CD4-positive, alpha-beta T cell treated with Interleukin-10 for 1 hour (primary cell): Measurements from ENCODE around the gene GADL1.
A peak's percentile ranks its signal among the peaks of the same experiment; 100 is the strongest.

ENCODE experiments used
- DNase-seq: peaks from one replicate; pipeline ENCODE4 v3.0.0-alpha.2; 2020

Gene GADL1

GRCh38 chr3:30805695-30806094, 88.8 kb downstream of the GADL1 start:
- no peak for DNase-seq

GRCh38 chr3:30804984-30805383, 89.5 kb downstream of the GADL1 start:
- DNase-seq = no peak

- DNase-seq = no peak
Observed at GRCh38 chr3:30795176-30795575, 99.3 kb downstream of the GADL1 start.

- no peak for DNase-seq
Observed at GRCh38 chr3:30793740-30794139, 100.7 kb downstream of the GADL1 start.

DNA sequence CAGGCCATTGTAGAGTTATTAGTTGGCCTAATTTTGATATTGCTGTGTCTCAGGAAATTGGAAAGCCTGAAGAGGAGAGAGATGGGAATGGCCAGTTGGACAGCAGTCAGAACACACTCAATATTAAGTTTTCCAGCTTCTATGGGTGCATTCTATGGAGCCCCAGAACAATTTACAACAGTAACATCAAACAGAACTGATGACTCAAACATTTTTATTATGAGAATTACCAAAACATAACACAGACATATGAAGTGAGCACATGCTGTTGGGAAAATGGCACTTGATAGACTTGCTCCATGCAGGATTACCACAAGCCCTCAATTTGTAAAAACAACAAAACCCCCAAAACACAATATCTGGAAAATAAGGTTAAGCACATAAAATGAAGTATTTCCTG, 104.3 kb downstream of the GADL1 start:
- no peak for DNase-seq

DNA sequence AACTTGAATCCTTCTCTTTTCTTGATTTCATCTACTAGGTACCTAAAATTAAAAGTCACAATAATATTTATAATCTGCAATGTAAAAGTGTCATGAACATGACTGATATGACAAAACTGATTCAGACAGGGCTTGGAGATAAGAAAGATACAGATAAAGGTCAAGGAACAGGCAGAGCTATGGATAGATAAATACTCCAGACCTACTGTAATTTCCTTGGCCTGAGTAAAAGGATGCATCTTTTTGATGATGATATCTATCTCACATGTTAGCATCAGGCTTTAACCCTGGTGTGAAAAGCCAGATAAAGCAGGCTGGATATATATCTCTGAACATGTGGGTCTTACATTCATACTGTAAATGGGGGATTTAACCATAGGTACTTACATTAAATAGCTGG, 108.1 kb downstream of the GADL1 start:
- no peak for DNase-seq

DNA sequence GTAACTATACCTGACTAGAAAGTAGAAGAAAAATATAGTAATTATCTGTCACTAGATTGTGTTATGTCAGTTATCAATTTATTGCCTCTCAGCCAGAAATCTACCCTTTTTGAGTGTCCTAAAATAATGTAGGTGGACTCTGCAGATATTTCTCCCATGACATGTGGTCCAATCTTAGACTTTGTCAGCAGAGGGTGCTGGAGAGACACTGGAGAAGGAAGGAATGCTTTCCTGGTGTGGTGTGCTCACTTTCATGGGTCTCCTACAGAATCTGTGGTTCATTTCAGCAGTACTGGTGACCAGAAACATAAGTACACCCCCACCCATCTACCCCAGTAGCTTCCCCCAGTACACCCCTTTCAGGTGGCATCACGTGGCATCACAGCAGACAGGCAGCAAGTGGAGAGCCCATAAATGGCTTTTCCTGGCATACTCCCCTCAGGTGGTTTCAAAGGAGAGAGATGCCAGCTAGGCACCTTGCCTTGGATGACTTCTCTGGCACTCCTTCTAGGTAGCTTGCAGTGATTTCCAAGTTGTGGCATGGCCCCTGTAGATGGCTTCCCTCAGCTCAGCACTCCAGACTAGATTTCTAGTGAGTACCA, 114.7 kb downstream of the GADL1 start:
- DNase-seq = peak; percentile 4

GRCh38 chr3:30778933-30779332, 115.5 kb downstream of the GADL1 start:
- no peak for DNase-seq

DNA sequence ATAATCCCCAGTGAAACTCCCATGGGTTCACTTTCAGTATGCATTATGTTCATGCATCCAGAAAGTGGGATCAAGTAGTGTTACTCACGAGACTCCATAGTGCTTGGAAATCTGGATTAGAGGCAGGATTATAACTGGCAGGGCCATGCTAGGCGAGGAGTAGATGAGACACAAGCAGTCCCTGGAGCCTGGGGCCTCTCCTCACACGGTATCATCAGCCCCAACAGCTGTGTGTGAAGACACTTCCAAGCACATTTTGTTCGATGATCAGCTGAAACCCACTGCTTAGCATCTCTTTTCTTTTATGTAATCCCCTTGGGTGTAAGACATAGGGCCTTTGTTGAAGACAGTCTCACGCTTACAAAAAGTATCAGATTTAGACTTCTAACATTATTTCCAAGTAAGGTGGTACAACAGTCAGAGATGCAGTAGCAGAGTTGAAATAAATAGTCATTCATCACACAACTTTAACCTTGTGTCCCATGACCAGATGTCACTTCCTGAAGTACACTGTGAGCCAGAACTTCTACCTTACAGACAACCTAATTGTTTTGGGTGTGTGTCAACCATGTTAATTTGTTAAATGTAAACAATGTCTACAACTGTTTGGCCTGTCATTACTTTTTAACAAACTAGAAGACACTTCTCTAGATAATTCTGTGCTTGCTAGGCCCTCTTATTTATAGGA, 116.9 kb downstream of the GADL1 start:
- DNase-seq = no peak

DNA sequence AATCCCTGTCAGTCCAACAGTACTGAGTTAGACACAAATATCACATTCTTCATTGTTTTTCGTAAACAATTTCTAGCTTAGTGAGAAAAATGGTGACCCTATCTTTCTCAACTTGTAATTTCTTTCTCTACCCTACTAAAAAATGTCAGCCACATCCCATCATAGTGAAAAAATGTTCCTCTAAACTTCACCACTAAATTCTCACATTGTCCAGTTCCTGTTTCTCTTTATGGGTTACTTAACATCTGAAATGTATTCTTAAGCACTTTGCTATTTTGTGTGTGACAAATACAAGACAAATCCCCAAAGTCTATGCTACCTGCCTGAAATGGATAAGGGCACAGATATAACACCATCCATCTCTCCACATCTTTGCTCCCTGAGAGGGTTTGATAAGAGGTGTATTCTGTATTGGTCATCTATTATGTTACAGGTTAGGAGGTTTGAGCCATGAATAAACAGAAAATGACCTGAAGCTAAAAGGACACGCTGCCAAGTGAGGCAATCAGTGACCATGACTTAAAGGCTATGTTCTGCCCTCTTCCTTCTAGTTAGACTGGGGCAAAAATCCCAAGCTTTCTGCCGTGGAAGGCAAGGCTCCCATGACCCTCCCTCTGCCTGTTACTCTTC, 118.2 kb downstream of the GADL1 start:
- DNase-seq = no peak

DNA sequence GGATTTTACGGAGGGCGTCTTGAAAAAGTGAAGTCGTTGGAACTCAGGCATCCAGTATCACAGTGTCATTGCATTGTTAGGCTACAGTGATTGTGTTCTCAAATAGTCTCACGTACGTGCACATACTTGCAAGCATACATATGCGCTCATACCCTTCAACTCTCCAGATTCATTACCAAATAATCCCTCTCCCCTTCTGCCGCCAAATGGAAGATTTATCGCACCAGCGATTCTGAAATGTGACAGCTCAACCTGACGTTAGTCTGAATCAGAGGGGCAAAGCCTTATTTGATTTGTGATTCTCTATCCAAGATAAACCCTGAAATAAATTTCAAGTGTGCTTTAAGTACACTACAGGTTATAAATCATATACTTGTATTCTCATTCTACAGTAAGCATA, 119.4 kb downstream of the GADL1 start:
- no peak for DNase-seq

GRCh38 chr3:30774062-30774461, 120.4 kb downstream of the GADL1 start:
- no peak for DNase-seq

DNA sequence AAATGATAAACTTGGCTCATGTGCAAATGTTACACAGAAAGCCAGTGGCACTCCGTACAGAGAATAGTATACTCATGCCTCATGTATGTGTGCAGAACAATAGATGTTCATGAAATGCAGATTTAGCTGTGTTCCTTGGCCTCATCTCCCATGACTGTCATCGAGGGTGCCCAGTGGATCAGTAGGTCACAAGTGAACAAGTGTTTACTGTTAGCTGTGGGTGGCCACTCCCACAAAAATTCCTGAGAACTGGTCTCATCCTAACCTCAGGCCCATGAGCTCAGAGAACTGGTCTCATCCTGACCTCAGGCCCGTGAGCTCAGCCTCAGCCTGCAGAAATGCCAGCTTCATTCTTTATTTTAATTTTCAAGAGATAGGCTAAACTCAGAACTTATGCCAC, 124.1 kb downstream of the GADL1 start:
- no peak for DNase-seq

GRCh38 chr3:30768703-30769550, 125.5 kb downstream of the GADL1 start:
- peak; percentile 65 for DNase-seq

- no peak for DNase-seq
Observed at GRCh38 chr3:30768046-30768445, 126.4 kb downstream of the GADL1 start.

- no peak for DNase-seq
Observed at GRCh38 chr3:30766522-30766921, 127.9 kb downstream of the GADL1 start.

- DNase-seq = no peak
Observed at GRCh38 chr3:30764891-30765290, 129.6 kb downstream of the GADL1 start.

DNA sequence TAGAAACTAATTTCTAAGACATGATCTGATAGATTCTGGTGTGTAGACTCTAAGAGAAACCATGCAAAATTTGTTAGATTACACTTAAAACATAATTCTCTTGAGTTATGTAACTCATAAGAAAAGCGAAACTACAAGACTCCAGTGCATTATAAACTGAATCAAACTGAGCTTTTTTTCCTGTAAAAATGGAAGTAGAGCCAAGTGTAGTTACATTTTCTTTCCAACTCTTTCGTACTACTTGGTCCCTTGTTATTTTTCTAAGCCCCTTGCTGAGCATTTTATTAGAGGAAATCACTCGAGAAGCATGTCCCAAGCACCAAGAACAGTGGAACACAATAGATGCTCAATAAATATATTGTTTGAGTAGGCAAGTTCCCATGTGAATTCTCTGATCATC, 130.2 kb downstream of the GADL1 start:
- DNase-seq = no peak

DNA sequence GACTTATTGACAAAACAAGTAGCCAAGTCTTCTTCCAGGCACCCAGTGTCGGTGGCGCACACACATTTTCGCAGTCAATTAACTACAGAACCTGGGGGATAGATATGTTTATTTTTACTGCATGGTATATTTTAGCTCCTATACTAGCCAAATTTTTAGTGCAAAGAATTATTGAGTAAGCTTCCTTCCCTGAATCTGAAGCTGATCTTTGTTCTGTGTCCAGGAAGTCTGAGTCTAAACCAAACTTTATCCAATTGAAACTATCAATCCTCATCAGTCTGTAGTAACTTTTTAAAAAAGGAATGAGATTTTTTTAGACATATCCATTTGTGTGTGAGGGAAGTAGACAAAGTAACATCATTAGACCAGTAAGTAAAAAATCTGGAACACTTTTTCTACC, 133.1 kb downstream of the GADL1 start:
- no peak for DNase-seq

- DNase-seq = no peak
Observed at GRCh38 chr3:30760737-30761136, 133.7 kb downstream of the GADL1 start.

DNA sequence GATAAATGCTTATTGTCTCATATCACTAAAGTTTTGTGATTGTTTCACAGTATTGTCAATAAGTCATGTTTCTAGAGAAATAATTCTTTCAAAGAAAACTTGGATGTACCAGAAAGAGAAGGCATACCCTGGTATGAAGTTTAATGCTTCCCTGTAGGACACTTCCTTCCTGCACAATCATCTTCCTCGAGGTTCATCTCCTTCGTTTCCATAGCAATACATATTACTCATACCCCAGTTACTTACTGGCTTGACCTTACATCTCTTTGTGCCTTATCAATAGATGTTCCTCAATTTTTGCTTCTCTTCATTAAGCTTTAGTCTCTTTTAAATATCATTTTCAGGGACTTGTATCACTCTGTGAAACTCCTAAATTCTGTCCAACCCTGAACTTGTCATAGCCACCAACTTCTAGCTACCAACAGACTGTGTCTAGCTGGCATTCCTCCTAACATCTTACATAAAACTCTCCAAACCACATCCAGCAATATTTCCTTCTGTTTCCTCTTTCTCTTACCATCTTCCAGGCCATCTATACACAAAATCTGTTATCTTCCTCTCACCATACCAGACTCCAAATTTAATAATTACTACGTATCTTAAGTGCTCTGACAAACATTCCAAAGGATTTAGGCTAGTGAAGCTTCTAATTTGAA, 134.3 kb downstream of the GADL1 start:
- no peak for DNase-seq

- DNase-seq = no peak
Observed at GRCh38 chr3:30756218-30756617, 138.2 kb downstream of the GADL1 start.

DNA sequence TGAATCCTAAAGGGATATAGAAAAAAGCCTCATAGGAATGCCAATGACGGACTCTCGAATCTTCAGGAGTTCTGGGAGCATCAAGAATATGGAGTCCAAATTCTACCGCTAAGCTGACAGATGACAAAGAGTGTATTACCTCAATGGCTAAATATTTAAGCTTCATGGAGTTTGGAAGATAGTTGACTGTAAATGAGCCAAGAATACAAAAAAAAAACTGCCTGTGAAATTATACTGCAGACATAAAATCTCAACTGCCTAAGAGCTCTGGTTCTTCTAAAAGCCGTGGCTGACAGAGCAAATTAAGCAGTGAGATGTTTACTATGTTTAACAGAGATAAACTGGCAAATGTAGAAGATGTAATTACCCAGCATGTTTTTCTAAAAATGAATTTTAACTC, 140.0 kb downstream of the GADL1 start:
- no peak for DNase-seq
